GM12878 (cell line): ENCODE results near the gene HACE1. TPM values are rescaled to one million over a fixed set of nuclear protein-coding genes. Genes with fewer than 3 reads are reported as not detected.

Experiments
- ATAC-seq: fragments of 200-7000 bp; cut with Tn5 transposase; 3 replicates; pipeline ENCODE4 v1.9.1; 2020; ENCODE audit warnings: mild to moderate bottlenecking, moderate library complexity
- BruUV-seq: library from RNA; stranded (reverse); fragments of 400-500 nt; replicated peaks from 2 replicates; lab custom pipeline; 2021; lab: Mats Ljungman, UMichigan
- CTCF ChIA-PET: fragments of 300-600 bp; sonication (Branson Sonifier 250); formaldehyde crosslinking; extraction: SDS; loops from one replicate; lab custom pipeline; 2021; ENCODE audit warnings: inconsistent platforms; lab: Yijun Ruan, JAX
- POLR2A ChIA-PET: fragments of 350-600 bp; formaldehyde crosslinking; extraction: SDS; loops from one replicate; lab custom pipeline; 2021; ENCODE audit warnings: inconsistent platforms; lab: Charles Lee
- RAD21 ChIA-PET: fragments of 300-600 bp; sonication (Branson Sonifier 250); formaldehyde crosslinking; loops from one replicate; lab custom pipeline; 2023; ENCODE audit warnings: antibody characterized with exemption; ENCODE audit not compliant: unreplicated experiment; lab: Charles Lee
- SMC1A ChIA-PET: fragments of 300-600 bp; sonication (Branson Sonifier 250); formaldehyde crosslinking; loops from one replicate; lab custom pipeline; 2023; ENCODE audit not compliant: unreplicated experiment, uncharacterized antibody; lab: Charles Lee
- DNase-seq: peaks from one replicate; pipeline ENCODE4 v3.0.0-alpha.2; 2011; ENCODE audit warnings: low read depth, low spot score
- FAIRE-seq: peaks from 3 replicates; lab custom pipeline; 2011; peaks lifted over from hg19 to GRCh38; lab: Jason Lieb, UNC
- H2AFZ ChIP-seq: 2 replicates; pipeline ENCODE4 v1.6.0; 2011; ENCODE audit warnings: low read depth, low read length, control low read depth; ENCODE audit not compliant: control insufficient read depth
- H3K27ac ChIP-seq: 2 replicates; pipeline ENCODE4 v1.5.1; 2011; ENCODE audit warnings: control low read depth; ENCODE audit not compliant: control insufficient read depth, insufficient read depth
- H3K27me3 ChIP-seq, 2 experiments: replicated peaks in 1 of 2; 2 replicates each; pipeline versions ENCODE4 v1.6.0 to v1.6.1; 2011; ENCODE audit warnings: low read length in 1 of 2; ENCODE audit not compliant: control insufficient read depth in 2 of 2, insufficient read depth in 2 of 2
- H3K36me3 ChIP-seq, 2 experiments: 2 replicates each; pipeline ENCODE4 v1.5.1; 2011; ENCODE audit warnings: low read length in 1 of 2; ENCODE audit not compliant: control insufficient read depth in 2 of 2, insufficient read depth in 2 of 2
- H3K4me1 ChIP-seq: 2 replicates; pipeline ENCODE4 v1.6.1; 2011; ENCODE audit warnings: mild to moderate bottlenecking, low read length, moderate library complexity, mixed read lengths; ENCODE audit not compliant: control insufficient read depth, insufficient read depth
- H3K4me2 ChIP-seq: 2 replicates; pipeline ENCODE4 v1.6.0; 2011; ENCODE audit warnings: control low read depth; ENCODE audit not compliant: control insufficient read depth, insufficient read depth
- H3K4me3 ChIP-seq: fragments of 200-600 bp; sonication (generic); 2 replicates; pipeline ENCODE4 v1.5.1; 2016
- H3K79me2 ChIP-seq: 2 replicates; pipeline ENCODE4 v1.6.0; 2011; ENCODE audit warnings: low read length; ENCODE audit not compliant: control insufficient read depth, insufficient read depth
- H3K9ac ChIP-seq: 2 replicates; pipeline ENCODE4 v1.8.0; 2011; ENCODE audit warnings: low read length, control low read depth, mixed read lengths; ENCODE audit not compliant: control insufficient read depth, insufficient read depth
- H3K9me3 ChIP-seq: replicated peaks from 3 replicates; pipeline ENCODE4 v1.5.1; 2011; ENCODE audit warnings: mild to moderate bottlenecking, low read length; ENCODE audit not compliant: control insufficient read depth, insufficient read depth
- H4K20me1 ChIP-seq: 2 replicates; pipeline ENCODE4 v1.6.0; 2011; ENCODE audit not compliant: control insufficient read depth, insufficient read depth
- ETV6 ChIP-seq, 2 experiments: fragments of 450-650 bp in 1 of 2; IDR thresholded peaks in 1 of 2; conservative IDR thresholded peaks in 1 of 2; 2 replicates each; pipeline ENCODE4 v1.6.1; 2014; ENCODE audit warnings: antibody characterized with exemption in 1 of 2, borderline replicate concordance in 1 of 2, low read depth in 1 of 2, mild to moderate bottlenecking in 1 of 2, moderate library complexity in 1 of 2
- FOS ChIP-seq: IDR thresholded peaks from 3 replicates; pipeline ENCODE4 v1.6.1; 2011; ENCODE audit warnings: borderline replicate concordance; ENCODE audit not compliant: insufficient read length; ENCODE audit errors: extremely low read depth
- FOXM1 ChIP-seq: IDR thresholded peaks from 2 replicates; pipeline ENCODE4 v1.6.1; 2012; ENCODE audit warnings: low read depth, mild to moderate bottlenecking, inconsistent platforms, low read length, moderate library complexity
- MTA2 ChIP-seq: fragments of 450-650 bp; IDR thresholded peaks from 2 replicates; pipeline ENCODE4 v1.6.1; 2016; ENCODE audit warnings: low read depth, mild to moderate bottlenecking, moderate library complexity
- REST ChIP-seq: IDR thresholded peaks from 2 replicates; pipeline ENCODE4 v1.6.1; 2012; ENCODE audit warnings: mild to moderate bottlenecking, low read depth, low read length
- RFX5 ChIP-seq: IDR thresholded peaks from 2 replicates; pipeline ENCODE4 v1.6.1; 2011; ENCODE audit warnings: low read depth, low read length, improper control_type of control experiment
- STAT3 ChIP-seq: IDR thresholded peaks from 2 replicates; pipeline ENCODE4 v1.6.1; 2011; ENCODE audit warnings: low read depth, low read length, improper control_type of control experiment
- TBL1XR1 ChIP-seq: IDR thresholded peaks from 2 replicates; pipeline ENCODE4 v1.6.1; 2012; ENCODE audit warnings: low read depth, low read length, improper control_type of control experiment
- YBX1 ChIP-seq: fragments of 450-650 bp; IDR thresholded peaks from 2 replicates; pipeline ENCODE4 v1.6.1; 2016; ENCODE audit warnings: antibody characterized with exemption
- ZNF622 ChIP-seq: fragments of 450-650 bp; IDR thresholded peaks from 2 replicates; pipeline ENCODE4 v1.6.1; 2017; ENCODE audit warnings: mild to moderate bottlenecking, inconsistent platforms
- ZSCAN29 ChIP-seq: fragments of 450-650 bp; IDR thresholded peaks from 2 replicates; pipeline ENCODE4 v1.6.1; 2017; ENCODE audit warnings: mild to moderate bottlenecking, moderate library complexity
- WGBS: methylation state at CpG from one replicate; pipeline ENCODE4 v1.1.6; 2016; ENCODE audit warnings: low lambda C conversion rate; ENCODE audit not compliant: insufficient replicate concordance, insufficient coverage; ENCODE audit errors: missing lambda C conversion rate; 5-methylcytosine and 5-hydroxymethylcytosine counted together
- in situ Hi-C: fragments of 300-500 bp; cut with MboI; formaldehyde crosslinking; loops from 9 replicates; pipeline ENCODE4 v1.14.3; 2018; ENCODE audit warnings: mixed read lengths
- intact Hi-C: fragments of 100-400 bp; cut with micrococcal nuclease; formaldehyde crosslinking; loops from one replicate; pipeline ENCODE4 v1.14.2; 2022; ENCODE audit not compliant: unreplicated experiment
- polyA plus RNA-seq, 11 experiments: library from polyadenylated mRNA; depleted of rRNA in 4 of 11; unstranded in 6 of 11; stranded (reverse) in 5 of 11; fragments of >200 nt; fragmentation: Nextera tagmentation in 4 of 11; fragmentation: Illumina TruSeq in 1 of 11; extraction: Ambion mirVana in 4 of 11; extraction: Trizol in 1 of 11; gene quantifications; 1 replicate in 1 of 11; 2 replicates in 10 of 11; pipeline versions ENCODE4 v1.2.1 to v1.2.3, GENCODE V29; 2011 to 2016; ENCODE audit warnings: inconsistent platforms in 2 of 11, missing spikeins in 2 of 11, low read depth in 1 of 11
- total RNA-seq, 4 experiments: library from RNA; depleted of rRNA in 3 of 4; stranded (reverse); fragments of >200 nt in 3 of 4; fragmentation: Illumina TruSeq in 1 of 4; extraction: Trizol in 1 of 4; gene quantifications; 2 replicates each; pipeline versions ENCODE4 v1.2.1 to v1.2.3, GENCODE V29; 2013 to 2021
- TF ChIP-seq, protein P1 (sequence below): fragments of 450-650 bp; IDR thresholded peaks from 2 replicates; pipeline ENCODE4 v1.6.1; 2017; ENCODE audit warnings: mild to moderate bottlenecking, moderate library complexity

The HACE1 gene
- total and polyA plus RNA-seq, 10 of the 15 experiments (the other 5 are each of a cell fraction or from before 2014, with no cell fraction given), result 1.6 to 16.9 (median 5.6) TPM

- H3K27me3 ChIP-seq, result no peaks in the 10 kb centered on the region
- no peaks in the 10 kb centered on the region for H3K9me3 ChIP-seq
- RAD21 ChIA-PET, result no interaction called here
- CTCF ChIA-PET, result no interaction called here
- WGBS, result 70% methylated on average over 2 of the region's 2 CpGs
- BruUV-seq, result no TSS peak
- no peaks in the 10 kb centered on the region for H3K4me1 ChIP-seq
- SMC1A ChIA-PET, result no interaction called here
- no peak for FAIRE-seq
- ATAC-seq, result no peak
- no peak overlapping the region for H3K4me3 ChIP-seq
- no peaks in the 10 kb centered on the region for H3K36me3 ChIP-seq
- H3K9ac ChIP-seq, result no peak overlapping the region
- DNase-seq, result no peak
- POLR2A ChIA-PET, result no interaction called here
- no peaks in the 10 kb centered on the region for H3K79me2 ChIP-seq
- H3K4me2 ChIP-seq, result no peak overlapping the region
- no peak overlapping the region for H3K27ac ChIP-seq
- no peaks in the 10 kb centered on the region for H4K20me1 ChIP-seq
- no peak overlapping the region for H2AFZ ChIP-seq
- TF ChIP-seq ZNF622 (no peak), REST (no peak), ZSCAN29 (no peak)
- intact Hi-C loops, result no loop called here
- in situ Hi-C loops, result no loop called here
Observed at GRCh38 chr6:104730450-104730849, 129.3 kb downstream of the HACE1 start.

- ChIA-PET CTCF (no interaction called here), POLR2A (no interaction called here), RAD21 (no interaction called here), SMC1A (interaction anchor here (0.7 kb wide), 1 partner anchor 13 kb away, joined by 3 read pairs; no protein-coding TSS in a partner anchor)
- Histone ChIP-seq H3K27me3 (no peaks in the 10 kb centered on the region), H3K4me3 (no peak overlapping the region), H3K4me1 (no peaks in the 10 kb centered on the region), H3K9me3 (no peaks in the 10 kb centered on the region), H3K4me2 (no peak overlapping the region), H3K36me3 (no peaks in the 10 kb centered on the region), H2AFZ (no peak overlapping the region), H3K79me2 (no peaks in the 10 kb centered on the region), H3K9ac (no peak overlapping the region), H3K27ac (no peak overlapping the region), H4K20me1 (no peaks in the 10 kb centered on the region)
- DNase-seq (no peak), ATAC-seq (no peak), FAIRE-seq (no peak)
- in situ Hi-C loops, result no loop called here
- BruUV-seq, result no TSS peak
- intact Hi-C loops, result no loop called here
- TF ChIP-seq ETV6 (conservative IDR thresholded peaks at IDR 0.05 in 1 of 2, IDR thresholded peaks at IDR 0.05 in 1 of 2; ENCODE audit: borderline replicate concordance in 1 of 2, low read depth in 1 of 2) (no peak), FOXM1 (no peak), FOS (no peak), STAT3 (no peak), RFX5 (no peak), TBL1XR1 (no peak), YBX1 (no peak), MTA2 (no peak)
- TF ChIP-seq, protein P1, sequence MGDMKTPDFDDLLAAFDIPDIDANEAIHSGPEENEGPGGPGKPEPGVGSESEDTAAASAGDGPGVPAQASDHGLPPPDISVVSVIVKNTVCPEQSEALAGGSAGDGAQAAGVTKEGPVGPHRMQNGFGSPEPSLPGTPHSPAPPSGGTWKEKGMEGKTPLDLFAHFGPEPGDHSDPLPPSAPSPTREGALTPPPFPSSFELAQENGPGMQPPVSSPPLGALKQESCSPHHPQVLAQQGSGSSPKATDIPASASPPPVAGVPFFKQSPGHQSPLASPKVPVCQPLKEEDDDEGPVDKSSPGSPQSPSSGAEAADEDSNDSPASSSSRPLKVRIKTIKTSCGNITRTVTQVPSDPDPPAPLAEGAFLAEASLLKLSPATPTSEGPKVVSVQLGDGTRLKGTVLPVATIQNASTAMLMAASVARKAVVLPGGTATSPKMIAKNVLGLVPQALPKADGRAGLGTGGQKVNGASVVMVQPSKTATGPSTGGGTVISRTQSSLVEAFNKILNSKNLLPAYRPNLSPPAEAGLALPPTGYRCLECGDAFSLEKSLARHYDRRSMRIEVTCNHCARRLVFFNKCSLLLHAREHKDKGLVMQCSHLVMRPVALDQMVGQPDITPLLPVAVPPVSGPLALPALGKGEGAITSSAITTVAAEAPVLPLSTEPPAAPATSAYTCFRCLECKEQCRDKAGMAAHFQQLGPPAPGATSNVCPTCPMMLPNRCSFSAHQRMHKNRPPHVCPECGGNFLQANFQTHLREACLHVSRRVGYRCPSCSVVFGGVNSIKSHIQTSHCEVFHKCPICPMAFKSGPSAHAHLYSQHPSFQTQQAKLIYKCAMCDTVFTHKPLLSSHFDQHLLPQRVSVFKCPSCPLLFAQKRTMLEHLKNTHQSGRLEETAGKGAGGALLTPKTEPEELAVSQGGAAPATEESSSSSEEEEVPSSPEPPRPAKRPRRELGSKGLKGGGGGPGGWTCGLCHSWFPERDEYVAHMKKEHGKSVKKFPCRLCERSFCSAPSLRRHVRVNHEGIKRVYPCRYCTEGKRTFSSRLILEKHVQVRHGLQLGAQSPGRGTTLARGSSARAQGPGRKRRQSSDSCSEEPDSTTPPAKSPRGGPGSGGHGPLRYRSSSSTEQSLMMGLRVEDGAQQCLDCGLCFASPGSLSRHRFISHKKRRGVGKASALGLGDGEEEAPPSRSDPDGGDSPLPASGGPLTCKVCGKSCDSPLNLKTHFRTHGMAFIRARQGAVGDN, result no peak
Observed at GRCh38 chr6:104729433-104729832, 130.3 kb downstream of the HACE1 start.
